ENCODE data around the gene ADAM12.

DNA sequence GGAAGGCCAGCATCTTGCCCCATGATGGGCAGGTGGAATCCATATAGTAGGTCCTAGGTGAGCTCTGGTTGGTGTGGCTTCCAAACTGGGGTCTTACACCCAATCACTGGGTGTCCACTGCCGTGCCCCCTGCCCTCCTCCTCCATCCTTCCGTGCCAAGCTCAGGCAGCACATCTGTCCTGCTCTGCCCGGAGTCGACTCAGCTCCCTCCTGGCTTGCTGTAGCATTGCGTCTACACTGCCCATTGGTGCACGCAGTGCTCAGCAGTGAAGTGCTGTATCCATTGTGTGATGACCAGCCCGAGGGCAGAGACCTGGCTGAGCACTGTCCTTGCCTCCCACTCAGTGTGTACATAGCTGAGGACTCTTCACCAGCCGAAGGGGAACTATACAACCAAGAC lies 148.4 kb downstream of the ADAM12 start:
- TF ChIP-seq, protein P1, sequence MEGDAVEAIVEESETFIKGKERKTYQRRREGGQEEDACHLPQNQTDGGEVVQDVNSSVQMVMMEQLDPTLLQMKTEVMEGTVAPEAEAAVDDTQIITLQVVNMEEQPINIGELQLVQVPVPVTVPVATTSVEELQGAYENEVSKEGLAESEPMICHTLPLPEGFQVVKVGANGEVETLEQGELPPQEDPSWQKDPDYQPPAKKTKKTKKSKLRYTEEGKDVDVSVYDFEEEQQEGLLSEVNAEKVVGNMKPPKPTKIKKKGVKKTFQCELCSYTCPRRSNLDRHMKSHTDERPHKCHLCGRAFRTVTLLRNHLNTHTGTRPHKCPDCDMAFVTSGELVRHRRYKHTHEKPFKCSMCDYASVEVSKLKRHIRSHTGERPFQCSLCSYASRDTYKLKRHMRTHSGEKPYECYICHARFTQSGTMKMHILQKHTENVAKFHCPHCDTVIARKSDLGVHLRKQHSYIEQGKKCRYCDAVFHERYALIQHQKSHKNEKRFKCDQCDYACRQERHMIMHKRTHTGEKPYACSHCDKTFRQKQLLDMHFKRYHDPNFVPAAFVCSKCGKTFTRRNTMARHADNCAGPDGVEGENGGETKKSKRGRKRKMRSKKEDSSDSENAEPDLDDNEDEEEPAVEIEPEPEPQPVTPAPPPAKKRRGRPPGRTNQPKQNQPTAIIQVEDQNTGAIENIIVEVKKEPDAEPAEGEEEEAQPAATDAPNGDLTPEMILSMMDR (IDR thresholded peaks at IDR 0.05; ENCODE audit: insufficient read depth, low read depth, low read length): no peak
- TF ChIP-seq EZH2 (IDR thresholded peaks at IDR 0.05; ENCODE audit: insufficient read depth, low read length): no peak

Measured in astrocyte (in vitro differentiated cells and primary cell).